ENCODE data around the gene TRPC4. TPM values are rescaled to one million over a fixed set of nuclear protein-coding genes. Genes with fewer than 3 reads are reported as not detected.

Gene TRPC4
- polyA plus RNA-seq, 3 donors: not detected

DNA sequence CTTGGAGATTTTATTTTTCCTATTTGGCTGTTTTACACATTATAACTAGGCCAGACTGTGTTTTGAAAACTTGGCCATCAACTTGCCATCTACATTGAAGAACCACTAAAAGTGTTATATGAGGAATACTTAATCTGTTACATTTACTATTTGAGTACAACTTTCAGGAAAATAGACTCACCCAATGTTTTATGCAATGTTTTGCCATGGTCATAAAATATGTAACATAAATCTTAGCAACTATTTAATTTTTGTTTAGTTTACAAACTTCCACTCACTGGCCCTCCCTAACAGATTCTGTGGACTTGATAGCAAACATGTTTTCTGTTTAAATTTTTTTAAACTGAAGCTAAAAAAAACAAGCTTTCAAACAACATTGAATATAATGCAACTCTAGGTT, 23.7 kb upstream of the TRPC4 start:
- intact Hi-C loops (cut with micrococcal nuclease): no loop called here
- Mint-ChIP-seq H3K4me1 (no peaks in the 10 kb centered on the region), H3K36me3 (no peaks in the 10 kb centered on the region), H3K9me3 (peaks cover 0 to 8% (median 2%) of the 10 kb centered on the region in 7 donors), H3K27ac (no peak overlapping the region), H3K4me3 (no peak overlapping the region), H3K27me3 (ENCODE audit: low read depth in 3 of 3) (no peaks in the 10 kb centered on the region)
- no peaks in the 10 kb centered on the region for H3K27me3 ChIP-seq (ENCODE audit: control insufficient read depth in 2 of 2, insufficient read depth in 2 of 2, low read length in 2 of 2)
- H2AFZ ChIP-seq (ENCODE audit: insufficient read depth, low read depth, low read length, poor library complexity, severe bottlenecking): no peak overlapping the region
- no peaks in the 10 kb centered on the region for H4K20me1 ChIP-seq (ENCODE audit: insufficient read depth, low read length)
- H3K4me1 ChIP-seq (ENCODE audit: control insufficient read depth in 1 of 2, insufficient read depth in 2 of 2, low read length in 2 of 2): no peaks in the 10 kb centered on the region
- no peak for TF ChIP-seq CTCF (IDR thresholded peaks at IDR 0.05)
- H3K4me2 ChIP-seq (replicated peaks; ENCODE audit: extremely low read depth, low read length, poor library complexity, severe bottlenecking): no peak overlapping the region
- H3K9ac ChIP-seq (ENCODE audit: insufficient read depth, low read length, poor library complexity, severe bottlenecking): no peak overlapping the region
- no peak overlapping the region for H3K4me3 ChIP-seq (replicated peaks in 1 of 3; ENCODE audit: low read depth in 2 of 3, low read length in 3 of 3)
- no peaks in the 10 kb centered on the region for H3K79me2 ChIP-seq (ENCODE audit: insufficient read depth, low read length)
- no peak overlapping the region for H3K27ac ChIP-seq (ENCODE audit: low read depth in 1 of 2, low read length in 2 of 2)
- no peak for DNase-seq
- H3K9me3 ChIP-seq (replicated peaks in 1 of 2; ENCODE audit: control insufficient read depth in 1 of 2, insufficient read depth in 1 of 2, low read length in 2 of 2): no peaks in the 10 kb centered on the region
- H3K36me3 ChIP-seq (replicated peaks in 1 of 2; ENCODE audit: control insufficient read depth in 1 of 2, insufficient read depth in 2 of 2, low read length in 2 of 2): no peaks in the 10 kb centered on the region

- no peak overlapping the region for H3K4me3 Mint-ChIP-seq
- intact Hi-C loops (cut with micrococcal nuclease): no loop called here
- Histone ChIP-seq H3K9me3 (replicated peaks in 1 of 2; ENCODE audit: control insufficient read depth in 1 of 2, insufficient read depth in 1 of 2, low read length in 2 of 2) (no peaks in the 10 kb centered on the region), H3K27me3 (ENCODE audit: control insufficient read depth in 2 of 2, insufficient read depth in 2 of 2, low read length in 2 of 2) (no peaks in the 10 kb centered on the region), H3K4me3 (replicated peaks in 1 of 3; ENCODE audit: low read depth in 2 of 3, low read length in 3 of 3) (no peak overlapping the region), H3K36me3 (replicated peaks in 1 of 2; ENCODE audit: control insufficient read depth in 1 of 2, insufficient read depth in 2 of 2, low read length in 2 of 2) (no peaks in the 10 kb centered on the region), H4K20me1 (ENCODE audit: insufficient read depth, low read length) (no peaks in the 10 kb centered on the region), H3K79me2 (ENCODE audit: insufficient read depth, low read length) (no peaks in the 10 kb centered on the region), H2AFZ (ENCODE audit: insufficient read depth, low read depth, low read length, poor library complexity, severe bottlenecking) (no peak overlapping the region), H3K4me1 (ENCODE audit: control insufficient read depth in 1 of 2, insufficient read depth in 2 of 2, low read length in 2 of 2) (no peaks in the 10 kb centered on the region), H3K4me2 (replicated peaks; ENCODE audit: extremely low read depth, low read length, poor library complexity, severe bottlenecking) (no peak overlapping the region), H3K27ac (ENCODE audit: low read depth in 1 of 2, low read length in 2 of 2) (no peak overlapping the region), H3K9ac (ENCODE audit: insufficient read depth, low read length, poor library complexity, severe bottlenecking) (no peak overlapping the region)
- H3K4me1 Mint-ChIP-seq: no peaks in the 10 kb centered on the region
- no peaks in the 10 kb centered on the region for H3K36me3 Mint-ChIP-seq
- no peaks in the 10 kb centered on the region for H3K27me3 Mint-ChIP-seq (ENCODE audit: low read depth in 3 of 3)
- H3K27ac Mint-ChIP-seq: no peak overlapping the region
- peaks cover 0 to 5% (median 2%) of the 10 kb centered on the region in 7 donors for H3K9me3 Mint-ChIP-seq
- WGBS (ENCODE audit: insufficient coverage): no CpG with 5 or more reads among the region's 4 CpGs
- no peak for TF ChIP-seq CTCF (IDR thresholded peaks at IDR 0.05)
- no peak for DNase-seq
These were observed 20.2 kb upstream of the TRPC4 start for GRCh38 chr13:37889820-37890219.

Data from CD14-positive monocyte (primary cell).